ENCODE results near the gene MATN4. TPM values are rescaled to one million over a fixed set of nuclear protein-coding genes. Genes with fewer than 3 reads are reported as not detected.

Gene MATN4
- 1.6 TPM in 1 of 2 replicates, not detected in the other for total RNA-seq

GRCh38 chr20:45308117-45308778 lies at the start of gene MATN4:
Gene MATN4, minus strand, starts transcription at chr20:45308299. Its CDS starts 2,717 bp downstream, at chr20:45305582.

GRCh38 chr20:45347936-45348778 lies 40.1 kb upstream of the MATN4 start, which contains the start of gene SDC4:
Gene SDC4, minus strand, starts transcription at chr20:45348424. Its CDS starts 40 bp downstream, at chr20:45348384.

GRCh38 chr20:45306431-45306982 lies 1.6 kb downstream of the MATN4 start, which contains the start of gene RBPJL:
Gene RBPJL, plus strand, starts transcription at chr20:45306840. Its CDS starts 83 bp downstream, at chr20:45306923.

GRCh38 chr20:45254383-45255262 lies 53.5 kb downstream of the MATN4 start, which contains the start of gene SLPI:
Gene SLPI, minus strand, starts transcription at chr20:45254564. Its CDS starts 21 bp downstream, at chr20:45254543.

Other genes with a start within 250 kb of the MATN4 start
- 1.4 TPM in 2 replicates for gene KCNS1, start 207.2 kb downstream of the MATN4 start, total RNA-seq
- not detected in 2 replicates for gene WFDC5, start 193.1 kb downstream of the MATN4 start, total RNA-seq
- gene WFDC12, start 183.8 kb downstream of the MATN4 start, total RNA-seq: not detected in 2 replicates
- not detected in 2 replicates for gene PI3, start 133.4 kb downstream of the MATN4 start, total RNA-seq
- not detected in 2 replicates for gene SEMG1, start 101.3 kb downstream of the MATN4 start, total RNA-seq
- gene SEMG2, start 86.9 kb downstream of the MATN4 start, total RNA-seq: not detected in 2 replicates
- 1.7 and 19.5 TPM in 2 replicates for gene SLPI, start 53.7 kb downstream of the MATN4 start, total RNA-seq
- gene RBPJL, start 1.5 kb downstream of the MATN4 start, total RNA-seq: not detected in 2 replicates
- 45.2 and 48.1 TPM in 2 replicates for gene SDC4, start 40.1 kb upstream of the MATN4 start, total RNA-seq
- 22.4 and 23.6 TPM in 2 replicates for gene SYS1, start 54.9 kb upstream of the MATN4 start, total RNA-seq
- not detected in 2 replicates for gene TP53TG5, start 70.0 kb upstream of the MATN4 start, total RNA-seq
- gene DBNDD2, start 100.0 kb upstream of the MATN4 start, total RNA-seq: 2.0 and 12.3 TPM in 2 replicates
- 87.8 and 96.4 TPM in 2 replicates for gene PIGT, start 107.8 kb upstream of the MATN4 start, total RNA-seq
- gene WFDC2, start 161.5 kb upstream of the MATN4 start, total RNA-seq: not detected in 2 replicates
- gene SPINT3, start 207.3 kb upstream of the MATN4 start, total RNA-seq: not detected in 2 replicates
- not detected in 2 replicates for gene WFDC6, start 231.2 kb upstream of the MATN4 start, total RNA-seq
- gene EPPIN, start 239.1 kb upstream of the MATN4 start, total RNA-seq: not detected in 2 replicates